MM.1S (cell line): ENCODE data around the gene CAB39L.
A peak's percentile ranks its signal among the peaks of the same experiment; 100 is the strongest.

ENCODE experiments used
- DNase-seq: peaks from one replicate; pipeline ENCODE4 v3.0.0-alpha.2; 2015
- H2AFZ ChIP-seq: fragments of 300-600 bp; sonication (generic); 2 replicates; pipeline ENCODE4 v1.6.0; 2016; ENCODE audit warnings: antibody characterized with exemption, low read length
- H3F3A ChIP-seq: fragments of 300-600 bp; sonication (generic); 2 replicates; pipeline ENCODE4 v1.6.1; 2016; ENCODE audit warnings: mild to moderate bottlenecking, antibody characterized with exemption, low read length, moderate library complexity, mixed read lengths; ENCODE audit not compliant: insufficient read depth
- H3K27ac ChIP-seq: fragments of 300-600 bp; sonication (generic); 2 replicates; pipeline ENCODE4 v1.5.1; 2016; ENCODE audit warnings: mild to moderate bottlenecking, low read length
- H3K27me3 ChIP-seq: fragments of 300-600 bp; sonication (generic); replicated peaks from 2 replicates; pipeline ENCODE4 v1.6.0; 2016; ENCODE audit warnings: low read length; ENCODE audit not compliant: insufficient read depth
- H3K36me3 ChIP-seq: fragments of 300-600 bp; sonication (generic); replicated peaks from 2 replicates; pipeline ENCODE4 v1.6.1; 2016; ENCODE audit warnings: mild to moderate bottlenecking, low read length, mixed read lengths; ENCODE audit not compliant: insufficient read depth
- H3K4me1 ChIP-seq: fragments of 300-600 bp; sonication (generic); 2 replicates; pipeline ENCODE4 v1.6.1; 2016; ENCODE audit warnings: low read length, mixed read lengths
- H3K4me2 ChIP-seq: fragments of 300-600 bp; sonication (generic); 2 replicates; pipeline ENCODE4 v1.6.0; 2016; ENCODE audit warnings: low read depth, low read length
- H3K4me3 ChIP-seq: fragments of 300-600 bp; sonication (generic); 2 replicates; pipeline ENCODE4 v1.5.1; 2016; ENCODE audit warnings: low read length, mixed read lengths
- H3K79me2 ChIP-seq: fragments of 300-600 bp; sonication (generic); 2 replicates; pipeline ENCODE4 v1.6.1; 2016; ENCODE audit warnings: mixed run types, low read length, mixed read lengths
- H3K9ac ChIP-seq: fragments of 300-600 bp; sonication (generic); 2 replicates; pipeline ENCODE4 v1.6.1; 2016; ENCODE audit warnings: low read length, mixed read lengths
- H3K9me2 ChIP-seq: fragments of 300-600 bp; sonication (generic); replicated peaks from 2 replicates; pipeline ENCODE4 v1.6.1; 2016; ENCODE audit warnings: mild to moderate bottlenecking, low read length, mixed read lengths; ENCODE audit not compliant: insufficient read depth
- H3K9me3 ChIP-seq: fragments of 300-600 bp; sonication (generic); replicated peaks from 2 replicates; pipeline ENCODE4 v1.6.1; 2016; ENCODE audit warnings: mild to moderate bottlenecking, low read length, mixed read lengths; ENCODE audit not compliant: insufficient read depth
- H4K20me1 ChIP-seq: fragments of 300-600 bp; sonication (generic); 2 replicates; pipeline ENCODE4 v1.6.1; 2016; ENCODE audit warnings: mild to moderate bottlenecking, low read length, moderate library complexity, mixed read lengths; ENCODE audit not compliant: insufficient read depth
- CTCF ChIP-seq: fragments of 300-600 bp; sonication (generic); IDR thresholded peaks from 2 replicates; pipeline ENCODE4 v1.5.1; 2016; ENCODE audit warnings: antibody characterized with exemption, low read length, mixed read lengths
- EZH2 ChIP-seq: fragments of 300-600 bp; sonication (generic); optimal IDR thresholded peaks from 2 replicates; pipeline ENCODE3; 2017; ENCODE audit warnings: low read depth, mild to moderate bottlenecking, antibody characterized with exemption, low read length, mixed read lengths
- EZH2phosphoT487 ChIP-seq: fragments of 300-600 bp; sonication (generic); IDR thresholded peaks from 2 replicates; pipeline ENCODE4 v1.6.1; 2018; ENCODE audit warnings: antibody characterized with exemption, low read length

Gene CAB39L

GRCh38 chr13:49443704-49444523 is at the start of gene CAB39L, which contains the start of gene SETDB2:
CAB39L (minus strand) TSS chr13:49444064; CDS start chr13:49382910, 61,154 bp downstream.
SETDB2 (plus strand) TSS chr13:49444274; CDS start chr13:49451894, 7,620 bp downstream.
- Histone ChIP-seq H3K27ac (peak within 1 kb of the TSS; percentile 89), H3K27me3 (no peaks in the 10 kb centered on the region), H3K9me2 (no peaks in the 10 kb centered on the region), H4K20me1 (no peaks in the 10 kb centered on the region), H3K4me1 (peaks cover 4% of the 10 kb centered on the region; the same call in 1 of the 2 replicates), H3K4me3 (peak within 1 kb of the TSS; percentile 80), H3K9me3 (no peaks in the 10 kb centered on the region), H3K36me3 (no peaks in the 10 kb centered on the region), H3K4me2 (peak within 1 kb of the TSS; percentile 70), H3F3A (peaks cover 8% of the 10 kb centered on the region), H2AFZ (peak within 1 kb of the TSS; percentile 80), H3K79me2 (peaks cover 25% of the 10 kb centered on the region), H3K9ac (peak within 1 kb of the TSS; percentile 75)
- TF ChIP-seq CTCF, result no peak; the same call in 1 of the 2 replicates
- TF ChIP-seq EZH2, result no peak
- no peak for TF ChIP-seq EZH2phosphoT487
- DNase-seq, result peak; percentile 96

GRCh38 chr13:49488563-49488962 is 44.7 kb upstream of the CAB39L start:
- Histone ChIP-seq H4K20me1 (no peaks in the 10 kb centered on the region), H3K36me3 (no peaks in the 10 kb centered on the region), H3K9me3 (no peaks in the 10 kb centered on the region), H3K27me3 (no peaks in the 10 kb centered on the region), H3K4me1 (no peaks in the 10 kb centered on the region), H3F3A (no peaks in the 10 kb centered on the region), H3K9me2 (no peaks in the 10 kb centered on the region), H3K27ac (no peak overlapping the region), H3K4me3 (no peak overlapping the region), H3K4me2 (no peak overlapping the region), H3K79me2 (no peaks in the 10 kb centered on the region), H2AFZ (no peak overlapping the region), H3K9ac (no peak overlapping the region)
- no peak for TF ChIP-seq EZH2
- no peak for TF ChIP-seq CTCF
- no peak for TF ChIP-seq EZH2phosphoT487
- DNase-seq, result no peak

- no peak overlapping the region for H3K4me2 ChIP-seq
These were observed 37.9 kb upstream of the CAB39L start for GRCh38 chr13:49481788-49482187.

More at GRCh38 chr13:49481788-49482187, 37.9 kb upstream of the CAB39L start:
- Histone ChIP-seq H3K9ac (no peak overlapping the region), H3K9me2 (no peaks in the 10 kb centered on the region), H3K9me3 (no peaks in the 10 kb centered on the region), H3K4me3 (no peak overlapping the region), H3K27me3 (no peaks in the 10 kb centered on the region), H3F3A (no peaks in the 10 kb centered on the region), H3K36me3 (no peaks in the 10 kb centered on the region), H4K20me1 (no peaks in the 10 kb centered on the region), H3K4me1 (no peaks in the 10 kb centered on the region), H3K79me2 (no peaks in the 10 kb centered on the region), H3K27ac (no peak overlapping the region), H2AFZ (no peak overlapping the region)
- no peak for DNase-seq
- TF ChIP-seq EZH2, result no peak
- TF ChIP-seq CTCF, result no peak
- no peak for TF ChIP-seq EZH2phosphoT487
